Measurements from ENCODE around the gene APOA4. TPM values are rescaled to one million over a fixed set of nuclear protein-coding genes. Genes with fewer than 3 reads are reported as not detected.

Gene APOA4
- total and polyA plus RNA-seq, 2 of the 13 experiments (the other 11 are each of a cell fraction or from before 2014, with no cell fraction given): 3.8 to 7.2 TPM

GRCh38 chr11:116772443-116773202, 50.5 kb downstream of the APOA4 start, which contains the start of gene BUD13 (continued):
- TF ChIP-seq CENPX (CRISPR knock-in tag; IDR thresholded peaks at IDR 0.05) (no peak), STAG1 (CRISPR knock-in tag; IDR thresholded peaks at IDR 0.05) (peak; percentile 43), ZNF557 (CRISPR knock-in tag; IDR thresholded peaks at IDR 0.05) (0 out of 2 replicates have a peak, but pooled peaks have one; percentile 78), LBX2 (CRISPR knock-in tag; IDR thresholded peaks at IDR 0.05; ENCODE audit: borderline replicate concordance) (no peak), ARID2 (CRISPR knock-in tag; IDR thresholded peaks at IDR 0.05; ENCODE audit: borderline replicate concordance) (peak; percentile 60; the same call in 1 of the 2 replicates), GATA4 (IDR thresholded peaks at IDR 0.05; ENCODE audit: borderline replicate concordance, low read depth) (peak; percentile 59; the same call in 1 of the 2 replicates), ATF1 (CRISPR knock-in tag; IDR thresholded peaks at IDR 0.05) (no peak), CEBPG (CRISPR knock-in tag; IDR thresholded peaks at IDR 0.05) (peak; percentile 49; the same call in 1 of the 2 replicates), MIXL1 (CRISPR knock-in tag; IDR thresholded peaks at IDR 0.05) (peak; percentile 57; the same call in 1 of the 2 replicates), BHLHE40 (IDR thresholded peaks at IDR 0.05; ENCODE audit: low read length) (peak; percentile 69), ZNF280D (CRISPR knock-in tag; IDR thresholded peaks at IDR 0.05) (peak; percentile 50; the same call in 1 of the 2 replicates), RFXAP (CRISPR knock-in tag; IDR thresholded peaks at IDR 0.05; ENCODE audit: borderline replicate concordance) (peak; percentile 91), KDM3A (CRISPR knock-in tag; IDR thresholded peaks at IDR 0.05; ENCODE audit: low read depth) (peak; percentile 58), SRF (IDR thresholded peaks at IDR 0.05; ENCODE audit: low read depth, low read length) (no peak), ZNF552 (CRISPR knock-in tag; IDR thresholded peaks at IDR 0.05; ENCODE audit: borderline replicate concordance) (peak; percentile 67; the same call in 1 of the 2 replicates), TEAD2 (CRISPR knock-in tag; IDR thresholded peaks at IDR 0.05) (peak; percentile 84; the same call in 1 of the 2 replicates), SP2 (CRISPR knock-in tag; IDR thresholded peaks at IDR 0.05) (peak; percentile 78), ZNF562 (CRISPR knock-in tag; IDR thresholded peaks at IDR 0.05; ENCODE audit: borderline replicate concordance) (no peak), ZNF619 (CRISPR knock-in tag; IDR thresholded peaks at IDR 0.05) (no peak), RFX5 (IDR thresholded peaks at IDR 0.05; ENCODE audit: low read depth, low read length) (no peak), IKZF4 (CRISPR knock-in tag; IDR thresholded peaks at IDR 0.05; ENCODE audit: borderline replicate concordance, low read depth, not compliant biosample characterization) (no peak), HOXA5 (CRISPR knock-in tag; IDR thresholded peaks at IDR 0.05) (peak; percentile 92), NFIC (IDR thresholded peaks at IDR 0.05; ENCODE audit: low read length) (no peak), SRSF4 (IDR thresholded peaks at IDR 0.05; ENCODE audit: low read depth, low read length, poor library complexity, severe bottlenecking) (peak; percentile 52)
- TF ChIP-seq, protein P1, sequence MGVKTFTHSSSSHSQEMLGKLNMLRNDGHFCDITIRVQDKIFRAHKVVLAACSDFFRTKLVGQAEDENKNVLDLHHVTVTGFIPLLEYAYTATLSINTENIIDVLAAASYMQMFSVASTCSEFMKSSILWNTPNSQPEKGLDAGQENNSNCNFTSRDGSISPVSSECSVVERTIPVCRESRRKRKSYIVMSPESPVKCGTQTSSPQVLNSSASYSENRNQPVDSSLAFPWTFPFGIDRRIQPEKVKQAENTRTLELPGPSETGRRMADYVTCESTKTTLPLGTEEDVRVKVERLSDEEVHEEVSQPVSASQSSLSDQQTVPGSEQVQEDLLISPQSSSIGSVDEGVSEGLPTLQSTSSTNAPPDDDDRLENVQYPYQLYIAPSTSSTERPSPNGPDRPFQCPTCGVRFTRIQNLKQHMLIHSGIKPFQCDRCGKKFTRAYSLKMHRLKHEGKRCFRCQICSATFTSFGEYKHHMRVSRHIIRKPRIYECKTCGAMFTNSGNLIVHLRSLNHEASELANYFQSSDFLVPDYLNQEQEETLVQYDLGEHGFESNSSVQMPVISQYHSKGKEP (CRISPR knock-in tag; IDR thresholded peaks at IDR 0.05): peak; percentile 76; the same call in 1 of the 2 replicates

Data from HepG2 (cell line).